H1 (cell line): Measurements from ENCODE around the gene RCL1. TPM values are rescaled to one million over a fixed set of nuclear protein-coding genes. Genes with fewer than 3 reads are reported as not detected.
"Not testable (repeated sequence)": the region's sequence is repeated elsewhere in the genome, so short reads cannot be mapped to it uniquely, and the experiment has no call there.

Source experiments
- CTCF ChIA-PET: fragments of 300-600 bp; sonication (Branson Sonifier 250); formaldehyde crosslinking; loops from one replicate; lab custom pipeline; 2021; ENCODE audit not compliant: partially characterized antibody; lab: Charles Lee
- POLR2A ChIA-PET: fragments of 300-600 bp; sonication (Branson Sonifier 250); formaldehyde crosslinking; loops from one replicate; lab custom pipeline; 2021; ENCODE audit warnings: inconsistent platforms; ENCODE audit not compliant: partially characterized antibody; lab: Charles Lee
- DNase-seq, 2 experiments: peaks; one replicate each; pipeline versions ENCODE4 v3.0.0 to v3.0.0-alpha.2; 2010 to 2022; ENCODE audit warnings: low spot score in 2 of 2, low read depth in 1 of 2, mixed read lengths in 1 of 2
- FAIRE-seq: peaks from 2 replicates; lab custom pipeline; 2011; peaks lifted over from hg19 to GRCh38; lab: Jason Lieb, UNC
- H2AFZ ChIP-seq: 2 replicates; pipeline ENCODE4 v1.8.1; 2012; ENCODE audit warnings: low read length, inconsistent platforms
- H2AK5ac ChIP-seq: 2 replicates; pipeline ENCODE4 v1.6.1; 2013; ENCODE audit warnings: low read depth, low read length
- H2BK120ac ChIP-seq: replicated peaks from 2 replicates; pipeline ENCODE3; 2013; ENCODE audit warnings: low read depth, low read length, inconsistent platforms
- H2BK12ac ChIP-seq: 2 replicates; pipeline ENCODE4 v1.6.1; 2013; ENCODE audit warnings: low read depth, low read length
- H2BK15ac ChIP-seq: 2 replicates; pipeline ENCODE4 v1.6.1; 2013; ENCODE audit warnings: low read length
- H2BK20ac ChIP-seq: 2 replicates; pipeline ENCODE4 v1.6.1; 2013; ENCODE audit warnings: low read length
- H2BK5ac ChIP-seq: 2 replicates; pipeline ENCODE4 v1.6.1; 2013; ENCODE audit warnings: low read depth, low read length
- H3K14ac ChIP-seq: 2 replicates; pipeline ENCODE4 v1.6.1; 2013; ENCODE audit warnings: inconsistent platforms; ENCODE audit not compliant: insufficient read length
- H3K18ac ChIP-seq: 2 replicates; pipeline ENCODE4 v1.6.1; 2013; ENCODE audit warnings: low read length; ENCODE audit errors: extremely low read depth
- H3K23ac ChIP-seq: 2 replicates; pipeline ENCODE4 v1.6.1; 2013; ENCODE audit warnings: inconsistent platforms; ENCODE audit not compliant: insufficient read length
- H3K23me2 ChIP-seq: 2 replicates; pipeline ENCODE4 v1.6.1; 2013; ENCODE audit warnings: low read depth, low read length
- H3K27ac ChIP-seq: 2 replicates; pipeline ENCODE4 v1.6.1; 2011; ENCODE audit warnings: low read depth, low read length, inconsistent platforms
- H3K27me3 ChIP-seq, 4 experiments: replicated peaks in 1 of 4; 1 replicate in 1 of 4; 2 replicates in 3 of 4; pipeline versions ENCODE4 v1.6.1 to v1.8.1; 2011 to 2013; ENCODE audit warnings: low read length in 3 of 4, mild to moderate bottlenecking in 3 of 4, inconsistent platforms in 2 of 4, mixed read lengths in 2 of 4, moderate library complexity in 1 of 4; ENCODE audit not compliant: control insufficient read depth in 3 of 4, insufficient read depth in 3 of 4; ENCODE audit errors: extremely low read depth in 1 of 4
- H3K36me3 ChIP-seq, 4 experiments: 2 replicates each; pipeline versions ENCODE4 v1.6.1 to v1.8.1; 2011 to 2013; ENCODE audit warnings: mild to moderate bottlenecking in 4 of 4, low read length in 3 of 4, moderate library complexity in 2 of 4, control low read depth in 1 of 4, inconsistent platforms in 1 of 4; ENCODE audit not compliant: insufficient read depth in 4 of 4, control insufficient read depth in 2 of 4
- H3K4ac ChIP-seq: replicated peaks from 2 replicates; pipeline ENCODE3; 2013; ENCODE audit warnings: low read length, low read depth, mixed read lengths, inconsistent platforms; ENCODE audit not compliant: insufficient read length
- H3K4me1 ChIP-seq, 4 experiments: replicated peaks in 1 of 4; 1 replicate in 1 of 4; 2 replicates in 3 of 4; pipeline versions ENCODE4 v1.6.1 to v1.8.1; 2011 to 2013; ENCODE audit warnings: low read length in 3 of 4, inconsistent platforms in 2 of 4, mixed read lengths in 1 of 4; ENCODE audit not compliant: insufficient read depth in 4 of 4, control insufficient read depth in 3 of 4
- H3K4me2 ChIP-seq, 2 experiments: 2 replicates each; pipeline versions ENCODE4 v1.6.1 to v1.8.1; 2011 to 2013; ENCODE audit warnings: low read depth in 2 of 2, low read length in 2 of 2, control low read depth in 1 of 2, inconsistent platforms in 1 of 2, mild to moderate bottlenecking in 1 of 2; ENCODE audit not compliant: insufficient read depth in 1 of 2
- H3K4me3 ChIP-seq, 4 experiments: fragments of 200-600, 300-600 bp in 1 of 4; sonication (generic), shearing (Covaris generic), sonication (Bioruptor Twin) in 1 of 4; 2 replicates each; pipeline versions ENCODE4 v1.5.1 to v1.8.1; 2011 to 2016; ENCODE audit warnings: low read length in 4 of 4, low read depth in 3 of 4, control low read depth in 2 of 4, inconsistent platforms in 2 of 4, mild to moderate bottlenecking in 2 of 4, mixed read lengths in 1 of 4, moderate library complexity in 1 of 4; ENCODE audit not compliant: insufficient read depth in 2 of 4; ENCODE audit errors: extremely low read depth in 1 of 4
- H3K56ac ChIP-seq: replicated peaks from 2 replicates; pipeline ENCODE3; 2013; ENCODE audit warnings: low read depth, mild to moderate bottlenecking, mixed read lengths, low read length, inconsistent platforms; ENCODE audit not compliant: insufficient read length
- H3K79me1 ChIP-seq: 2 replicates; pipeline ENCODE4 v1.6.1; 2013; ENCODE audit warnings: low read depth, low read length, control low read depth
- H3K79me2 ChIP-seq, 2 experiments: 2 replicates each; pipeline versions ENCODE4 v1.6.1 to v1.8.1; 2012 to 2013; ENCODE audit warnings: low read length in 2 of 2, mild to moderate bottlenecking in 2 of 2, inconsistent platforms in 1 of 2; ENCODE audit not compliant: insufficient read depth in 2 of 2, control insufficient read depth in 1 of 2
- H3K9ac ChIP-seq, 4 experiments: replicated peaks in 1 of 4; 1 replicate in 1 of 4; 2 replicates in 3 of 4; pipeline versions ENCODE4 v1.6.1 to v1.8.1; 2011 to 2013; ENCODE audit warnings: low read depth in 3 of 4, low read length in 3 of 4, control low read depth in 2 of 4, mild to moderate bottlenecking in 2 of 4, moderate library complexity in 2 of 4, inconsistent platforms in 1 of 4; ENCODE audit errors: extremely low read depth in 1 of 4
- H3K9me3 ChIP-seq, 2 experiments: 2 replicates each; pipeline versions ENCODE4 v1.6.1 to v1.8.1; 2012 to 2013; ENCODE audit warnings: mild to moderate bottlenecking in 2 of 2, moderate library complexity in 2 of 2, control low read depth in 1 of 2, inconsistent platforms in 1 of 2, low read depth in 1 of 2, low read length in 1 of 2, mixed read lengths in 1 of 2; ENCODE audit not compliant: insufficient read depth in 2 of 2
- H4K20me1 ChIP-seq, 2 experiments: replicated peaks in 1 of 2; 2 replicates each; pipeline versions ENCODE3 to v1.8.1; 2011 to 2013; ENCODE audit warnings: inconsistent platforms in 2 of 2, low read length in 2 of 2, mild to moderate bottlenecking in 1 of 2; ENCODE audit not compliant: insufficient read depth in 2 of 2, control insufficient read depth in 1 of 2
- H4K5ac ChIP-seq: 2 replicates; pipeline ENCODE4 v1.6.1; 2013; ENCODE audit warnings: low read length, low read depth, mixed read lengths, inconsistent platforms; ENCODE audit not compliant: insufficient read length
- H4K8ac ChIP-seq: 2 replicates; pipeline ENCODE4 v1.8.0; 2013; ENCODE audit warnings: mild to moderate bottlenecking, moderate library complexity, low read length, inconsistent platforms; ENCODE audit not compliant: insufficient read depth; ENCODE audit errors: extremely low read depth
- H4K91ac ChIP-seq: replicated peaks from 2 replicates; pipeline ENCODE3; 2013; ENCODE audit warnings: low read length, mixed read lengths, inconsistent platforms; ENCODE audit not compliant: insufficient read length
- WGBS, 2 experiments: shearing (Covaris generic) in 1 of 2; methylation state at CpG; one replicate each; pipeline versions ENCODE4 v1.1.6 to v1.1.7; 2013 to 2015; ENCODE audit warnings: low lambda C conversion rate in 2 of 2, mixed read lengths in 2 of 2, inconsistent platforms in 1 of 2, low coverage in 1 of 2, missing lambda C conversion rate in 1 of 2; ENCODE audit not compliant: insufficient replicate concordance in 2 of 2, insufficient coverage in 1 of 2, insufficient read length in 1 of 2; ENCODE audit errors: extremely low coverage in 1 of 2, missing lambda C conversion rate in 1 of 2; 5-methylcytosine and 5-hydroxymethylcytosine counted together
- polyA plus RNA-seq, 7 experiments: library from polyadenylated mRNA; depleted of rRNA in 3 of 7; stranded (reverse) in 5 of 7; unstranded in 2 of 7; fragments of >200 nt in 5 of 7; fragments of 200-250 nt in 2 of 7; gene quantifications; 1 replicate in 5 of 7; 2 replicates in 1 of 7; 4 replicates in 1 of 7; pipeline versions ENCODE4 v1.2.1 to v1.2.3, GENCODE V29; 2011 to 2013; ENCODE audit warnings: missing spikeins in 2 of 7, mixed read lengths in 2 of 7
- total RNA-seq: library from RNA; stranded (reverse); fragmentation: NEBNext Ultra II Directional; extraction: Animal tissue kit (Norgen Biotek cat#: 25700); gene quantifications from 2 replicates; pipeline ENCODE4 v1.2.1, GENCODE V29; 2021

RCL1 gene
- total and polyA plus RNA-seq, 2 of the 8 experiments (the other 6 are each of a cell fraction or from before 2014, with no cell fraction given) = 21.0 to 29.5 TPM

DNA sequence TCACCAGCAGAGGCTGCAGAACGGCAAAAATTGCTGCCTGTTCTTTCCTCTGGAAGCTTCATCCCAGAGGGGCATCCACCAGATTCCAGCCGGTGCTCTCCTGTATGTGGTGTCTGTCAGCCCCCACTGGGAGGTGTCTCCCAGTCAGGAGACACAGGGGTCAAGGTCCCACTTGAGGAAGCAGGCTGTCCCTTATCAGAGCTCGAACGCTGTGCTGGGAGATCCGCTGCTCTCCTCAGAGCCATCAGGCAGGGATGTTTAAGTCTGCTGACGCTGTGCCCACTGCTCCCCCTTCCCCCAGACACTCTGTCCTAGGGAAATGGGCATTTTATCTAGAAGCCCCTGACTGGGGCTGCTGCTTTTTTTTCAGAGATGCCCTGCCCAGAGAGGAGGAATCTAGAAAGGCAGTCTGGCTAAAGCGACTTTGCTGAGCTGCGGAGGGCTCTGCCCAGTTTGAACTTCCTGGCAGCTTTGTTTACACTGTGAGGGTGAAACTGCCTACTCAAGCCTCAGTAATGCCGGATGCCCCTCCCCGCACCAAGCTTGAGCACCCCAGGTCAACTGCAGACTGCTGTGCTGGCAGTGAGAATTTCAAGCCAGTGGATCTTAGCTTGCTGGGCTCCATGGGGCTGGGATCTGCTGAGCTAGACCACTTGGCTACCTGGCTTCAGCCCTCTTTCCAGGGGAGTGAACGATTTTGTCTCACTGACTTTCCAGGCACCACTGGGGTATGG, 108.8 kb downstream of the RCL1 start:
- H3K36me3 ChIP-seq, H3K14ac ChIP-seq, H2BK20ac ChIP-seq, H4K91ac ChIP-seq, FAIRE-seq, H2BK120ac ChIP-seq, H3K4me2 ChIP-seq, H3K79me1 ChIP-seq, H2BK15ac ChIP-seq, H3K4ac ChIP-seq, H4K20me1 ChIP-seq, H3K27me3 ChIP-seq, H3K9me3 ChIP-seq, H2BK5ac ChIP-seq, POLR2A ChIA-PET, H3K79me2 ChIP-seq, H3K23ac ChIP-seq, H4K8ac ChIP-seq, H3K4me1 ChIP-seq, H2BK12ac ChIP-seq, H2AK5ac ChIP-seq, H3K56ac ChIP-seq, H3K9ac ChIP-seq, H4K5ac ChIP-seq, H3K4me3 ChIP-seq, H3K23me2 ChIP-seq, H3K27ac ChIP-seq: not testable (repeated sequence)
- Histone ChIP-seq H3K18ac (peak overlapping the region; percentile 34; the same call in 1 of the 2 replicates), H2AFZ (peak overlapping the region; percentile 92)
- DNase-seq = peak in 1 of 2 experiments; percentile 54
- 57% methylated on average over 11 of the region's 11 CpGs; no CpG with 5 or more reads in 1 of the 2 experiments for WGBS, 2 experiments
- CTCF ChIA-PET = interaction anchor here (0.8 to 1.0 kb wide), 3 partner anchors 13 to 689 kb away, joined by 3 to 12 read pairs (median 4); no protein-coding TSS in a partner anchor
